Cerebellar cortex (tissue), 1 donor: Measurements from ENCODE around the gene CCDC174.
"Not testable (repeated sequence)": the region's sequence is repeated elsewhere in the genome, so short reads cannot be mapped to it uniquely, and the experiment has no call there.

ENCODE experiments used
- DNase-seq: peaks from one replicate; pipeline ENCODE4 v3.0.0-alpha.2; 2015; ENCODE audit warnings: low spot score

The CCDC174 gene

GRCh38 chr3:14651440-14652251 lies at the start of gene CCDC174:
Gene CCDC174, plus strand, starts transcription at chr3:14651762. Its CDS starts 75 bp downstream, at chr3:14651837.
- DNase-seq = peak; percentile 100

GRCh38 chr3:14602006-14602803 lies 49.4 kb upstream of the CCDC174 start:
- DNase-seq = no peak

GRCh38 chr3:14602804-14603644 lies 48.5 kb upstream of the CCDC174 start:
- DNase-seq = no peak

- no peak for DNase-seq
These were observed 46.5 kb upstream of the CCDC174 start for GRCh38 chr3:14605067-14605466.

- no peak for DNase-seq
These were observed 45.8 kb upstream of the CCDC174 start for GRCh38 chr3:14605744-14606143.

- no peak for DNase-seq
These were observed 44.8 kb upstream of the CCDC174 start for GRCh38 chr3:14606669-14607339.

- DNase-seq = no peak
These were observed 43.3 kb upstream of the CCDC174 start for GRCh38 chr3:14608298-14608697.

- DNase-seq = not testable (repeated sequence)
These were observed 42.5 kb upstream of the CCDC174 start for GRCh38 chr3:14609058-14609457.

- DNase-seq = no peak
These were observed 42.1 kb upstream of the CCDC174 start for GRCh38 chr3:14609506-14609905.

- DNase-seq = no peak
These were observed 41.6 kb upstream of the CCDC174 start for GRCh38 chr3:14609941-14610340.

GRCh38 chr3:14614189-14614588 lies 37.4 kb upstream of the CCDC174 start:
- DNase-seq = no peak

- no peak for DNase-seq
These were observed 36.7 kb upstream of the CCDC174 start for GRCh38 chr3:14614862-14615261.

GRCh38 chr3:14616606-14617507 lies 34.7 kb upstream of the CCDC174 start:
- DNase-seq = no peak

- DNase-seq = no peak
These were observed 34.0 kb upstream of the CCDC174 start for GRCh38 chr3:14617508-14618023.

GRCh38 chr3:14619605-14620004 lies 32.0 kb upstream of the CCDC174 start:
- no peak for DNase-seq

GRCh38 chr3:14620512-14620911 lies 31.1 kb upstream of the CCDC174 start:
- no peak for DNase-seq

GRCh38 chr3:14621093-14621492 lies 30.5 kb upstream of the CCDC174 start:
- no peak for DNase-seq

- no peak for DNase-seq
These were observed 29.2 kb upstream of the CCDC174 start for GRCh38 chr3:14622368-14622767.

GRCh38 chr3:14623569-14624051 lies 28.0 kb upstream of the CCDC174 start:
- DNase-seq = no peak

GRCh38 chr3:14624498-14624897 lies 27.1 kb upstream of the CCDC174 start:
- DNase-seq = no peak
